NCI-H748 (cell line): Measurements from ENCODE around the gene SLC36A4.
"Not testable (repeated sequence)": the region's sequence is repeated elsewhere in the genome, so short reads cannot be mapped to it uniquely, and the experiment has no call there.

Source experiments
- DNase-seq: peaks from one replicate; lab custom pipeline; 2025; ENCODE audit not compliant: unreplicated experiment; lab: John Stamatoyannopoulos, UW

The SLC36A4 gene

GRCh38 chr11:93123351-93123898 lies 74.4 kb downstream of the SLC36A4 start:
- no peak for DNase-seq

GRCh38 chr11:93122535-93123235 lies 75.1 kb downstream of the SLC36A4 start:
- no peak for DNase-seq

GRCh38 chr11:93118276-93118675 lies 79.5 kb downstream of the SLC36A4 start:
- DNase-seq: no peak

GRCh38 chr11:93117565-93117964 lies 80.2 kb downstream of the SLC36A4 start:
- no peak for DNase-seq

GRCh38 chr11:93116641-93117441 lies 81.0 kb downstream of the SLC36A4 start:
- peak; percentile 41 for DNase-seq

GRCh38 chr11:93114304-93114703 lies 83.5 kb downstream of the SLC36A4 start:
- no peak for DNase-seq

GRCh38 chr11:93113824-93114223 lies 84.0 kb downstream of the SLC36A4 start:
- no peak for DNase-seq

GRCh38 chr11:93111147-93111546 lies 86.6 kb downstream of the SLC36A4 start:
- DNase-seq: not testable (repeated sequence)

GRCh38 chr11:93100211-93100610 lies 97.6 kb downstream of the SLC36A4 start:
- DNase-seq: no peak

- DNase-seq: no peak
Observed at GRCh38 chr11:93099806-93100205, 98.0 kb downstream of the SLC36A4 start.
